ELF-1 (cell line): ENCODE measurements around the gene SSTR5.
A peak's percentile ranks its signal among the peaks of the same experiment; 100 is the strongest.

Experiments used
- DNase-seq: peaks from one replicate; pipeline ENCODE4 v3.0.0-alpha.2; 2016; ENCODE audit warnings: low read depth, low spot score

The SSTR5 gene

GRCh38 chr16:1054660-1055556 is 17.6 kb upstream of the SSTR5 start:
- peak; percentile 67 for DNase-seq

GRCh38 chr16:1055557-1055924 is 17.0 kb upstream of the SSTR5 start:
- DNase-seq = no peak

- DNase-seq = no peak
These were observed 16.4 kb upstream of the SSTR5 start for GRCh38 chr16:1056196-1056595.

GRCh38 chr16:1057252-1057932 is 15.2 kb upstream of the SSTR5 start:
- DNase-seq = no peak

- no peak for DNase-seq
These were observed 14.3 kb upstream of the SSTR5 start for GRCh38 chr16:1058216-1058615.

- DNase-seq = no peak
These were observed 13.2 kb upstream of the SSTR5 start for GRCh38 chr16:1059310-1059709.

- no peak for DNase-seq
These were observed 11.9 kb upstream of the SSTR5 start for GRCh38 chr16:1060416-1061340.

- no peak for DNase-seq
These were observed 10.6 kb upstream of the SSTR5 start for GRCh38 chr16:1061769-1062505.

GRCh38 chr16:1062895-1063294 is 9.7 kb upstream of the SSTR5 start:
- DNase-seq = no peak

GRCh38 chr16:1063728-1064127 is 8.8 kb upstream of the SSTR5 start:
- no peak for DNase-seq

GRCh38 chr16:1065469-1066128 is 6.9 kb upstream of the SSTR5 start:
- DNase-seq = no peak

- no peak for DNase-seq
These were observed 5.9 kb upstream of the SSTR5 start for GRCh38 chr16:1066584-1067172.

- no peak for DNase-seq
These were observed 4.9 kb upstream of the SSTR5 start for GRCh38 chr16:1067629-1068028.

- no peak for DNase-seq
These were observed 4.1 kb upstream of the SSTR5 start for GRCh38 chr16:1068451-1068850.

- no peak for DNase-seq
These were observed 3.4 kb upstream of the SSTR5 start for GRCh38 chr16:1069154-1069553.

- no peak for DNase-seq
These were observed 2.3 kb upstream of the SSTR5 start for GRCh38 chr16:1070084-1070863.

GRCh38 chr16:1070864-1071408 is 1.6 kb upstream of the SSTR5 start:
- DNase-seq = no peak

GRCh38 chr16:1071561-1072225 is 854 bp upstream of the SSTR5 start:
- DNase-seq = no peak

GRCh38 chr16:1073262-1073558 is 663 bp downstream of the SSTR5 start:
- no peak for DNase-seq
